WTC11 (cell line): ENCODE measurements around the gene GART. TPM values are rescaled to one million over a fixed set of nuclear protein-coding genes. Genes with fewer than 3 reads are reported as not detected.

ENCODE experiments used
- ATAC-seq: fragments of 200-7000 bp; cut with Tn5 transposase; 2 replicates; pipeline ENCODE4 v1.10.0; 2021; ENCODE audit warnings: mild to moderate bottlenecking, moderate library complexity
- CTCF ChIA-PET: fragments of 300-600 bp; sonication (Branson Sonifier 250); formaldehyde crosslinking; loops from one replicate; lab custom pipeline; 2021; ENCODE audit warnings: antibody characterized with exemption; lab: Charles Lee
- POLR2A ChIA-PET: fragments of 350-600 bp; sonication (Branson Sonifier 250); formaldehyde crosslinking; loops from one replicate; lab custom pipeline; 2021; ENCODE audit warnings: antibody characterized with exemption; lab: Charles Lee
- DNase-seq: peaks from one replicate; pipeline ENCODE4 v3.0.0; 2021; ENCODE audit warnings: low spot score
- H3K27ac Mint-ChIP-seq: 2 replicates; pipeline ENCODE4 v1.8.0; 2021; ENCODE audit warnings: mixed read lengths
- H3K27me3 Mint-ChIP-seq: 2 replicates; pipeline ENCODE4 v1.8.0; 2021; ENCODE audit warnings: low read depth, mild to moderate bottlenecking, moderate library complexity, mixed read lengths
- H3K36me3 Mint-ChIP-seq: 2 replicates; pipeline ENCODE4 v1.8.0; 2021; ENCODE audit warnings: mixed read lengths
- H3K4me1 Mint-ChIP-seq: 2 replicates; pipeline ENCODE4 v1.8.0; 2022; ENCODE audit warnings: mixed read lengths
- H3K4me3 Mint-ChIP-seq: 2 replicates; pipeline ENCODE4 v1.8.0; 2021; ENCODE audit warnings: mild to moderate bottlenecking, moderate library complexity, mixed read lengths
- H3K9me3 Mint-ChIP-seq: 2 replicates; pipeline ENCODE4 v1.8.0; 2021; ENCODE audit warnings: mixed read lengths
- AFF4 ChIP-seq: sonication (generic); formaldehyde crosslinking; IDR thresholded peaks from 2 replicates; pipeline ENCODE4 v1.8.1; 2023; ENCODE audit warnings: mild to moderate bottlenecking, missing genetic modification reagents, borderline replicate concordance
- ATF1 ChIP-seq: sonication (generic); formaldehyde crosslinking; IDR thresholded peaks from 2 replicates; pipeline ENCODE4 v1.8.1; 2023; ENCODE audit warnings: mild to moderate bottlenecking, moderate library complexity, missing genetic modification reagents
- E2F1 ChIP-seq: sonication (generic); formaldehyde crosslinking; IDR thresholded peaks from 2 replicates; pipeline ENCODE4 v1.8.0; 2022; ENCODE audit warnings: mild to moderate bottlenecking, missing genetic modification reagents
- ESRRA ChIP-seq: sonication (generic); formaldehyde crosslinking; IDR thresholded peaks from 2 replicates; pipeline ENCODE4 v1.8.1; 2022; ENCODE audit warnings: mild to moderate bottlenecking, missing genetic modification reagents, borderline replicate concordance
- JUN ChIP-seq: sonication (generic); formaldehyde crosslinking; IDR thresholded peaks from 2 replicates; pipeline ENCODE4 v1.8.0; 2023; ENCODE audit warnings: mild to moderate bottlenecking, missing genetic modification reagents
- MAX ChIP-seq: sonication (generic); formaldehyde crosslinking; IDR thresholded peaks from 2 replicates; pipeline ENCODE4 v1.8.0; 2022; ENCODE audit warnings: mild to moderate bottlenecking, missing genetic modification reagents
- MYBL2 ChIP-seq: sonication (generic); formaldehyde crosslinking; IDR thresholded peaks from 2 replicates; pipeline ENCODE4 v1.8.1; 2023; ENCODE audit warnings: mild to moderate bottlenecking, moderate library complexity, missing genetic modification reagents
- NR2C2 ChIP-seq: sonication (generic); formaldehyde crosslinking; IDR thresholded peaks from 2 replicates; pipeline ENCODE4 v1.8.0; 2022; ENCODE audit warnings: mild to moderate bottlenecking, missing genetic modification reagents
- USF1 ChIP-seq: sonication (generic); formaldehyde crosslinking; IDR thresholded peaks from 2 replicates; pipeline ENCODE4 v1.8.0; 2022; ENCODE audit warnings: mild to moderate bottlenecking, missing genetic modification reagents
- ZBTB21 ChIP-seq: sonication (generic); formaldehyde crosslinking; IDR thresholded peaks from 2 replicates; pipeline ENCODE4 v1.8.1; 2023; ENCODE audit warnings: mild to moderate bottlenecking, missing genetic modification reagents, borderline replicate concordance
- ZNF396 ChIP-seq: fragments of 250-450 bp; sonication (Bioruptor Pico); IDR thresholded peaks from 2 replicates; pipeline ENCODE4 v1.8.0; 2021; ENCODE audit warnings: mild to moderate bottlenecking, moderate library complexity, borderline replicate concordance
- ZNF532 ChIP-seq: fragments of 250-450 bp; sonication (Bioruptor Pico); IDR thresholded peaks from 2 replicates; pipeline ENCODE4 v1.9.0; 2021; ENCODE audit warnings: mild to moderate bottlenecking, borderline replicate concordance
- total RNA-seq: library from RNA; stranded (reverse); gene quantifications from 3 replicates; pipeline ENCODE4 v1.2.3, GENCODE V29; 2021
- TF ChIP-seq, protein P1 (sequence below): sonication (generic); formaldehyde crosslinking; IDR thresholded peaks from 2 replicates; pipeline ENCODE4 v1.8.0; 2023; ENCODE audit warnings: mild to moderate bottlenecking, missing genetic modification reagents
- TF ChIP-seq, protein P2 (sequence below): sonication (generic); formaldehyde crosslinking; IDR thresholded peaks from 2 replicates; pipeline ENCODE4 v1.8.1; 2023; ENCODE audit warnings: mild to moderate bottlenecking, missing genetic modification reagents
- TF ChIP-seq, protein P3 (sequence below): sonication (generic); formaldehyde crosslinking; IDR thresholded peaks from 2 replicates; pipeline ENCODE4 v1.8.1; 2023; ENCODE audit warnings: mild to moderate bottlenecking, missing genetic modification reagents
- TF ChIP-seq, protein P4 (sequence below): sonication (generic); formaldehyde crosslinking; conservative IDR thresholded peaks from 2 replicates; pipeline ENCODE4 v1.8.1; 2022; ENCODE audit warnings: mild to moderate bottlenecking, missing genetic modification reagents

GART gene
- total RNA-seq, 1 experiment from 2014 or later, result 223 TPM

DNA sequence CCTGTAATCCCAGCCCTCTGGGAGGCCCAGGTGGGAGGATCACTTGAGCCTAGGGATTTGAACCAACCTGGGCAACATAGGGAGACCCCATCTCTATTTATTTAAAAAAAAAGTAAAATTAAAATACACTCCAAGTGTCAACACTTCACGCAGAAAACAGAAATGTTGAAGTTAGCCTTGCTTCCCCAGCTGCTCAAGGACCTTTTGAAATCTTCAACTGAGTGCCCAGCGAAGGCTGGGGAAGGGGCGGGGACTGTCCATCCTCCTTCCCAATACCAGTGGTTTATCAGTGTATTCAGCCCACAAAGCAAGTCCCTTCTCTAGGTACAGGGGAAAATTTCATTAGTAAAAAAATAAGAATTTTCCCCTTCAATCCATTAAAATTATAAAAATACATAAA lies 48.2 kb downstream of the GART start:
- POLR2A ChIA-PET, result no interaction called here
- ATAC-seq, result no peak
- Mint-ChIP-seq H3K9me3 (no peaks in the 10 kb centered on the region), H3K4me1 (peaks cover 24% of the 10 kb centered on the region), H3K4me3 (no peak overlapping the region; the same call in 1 of the 2 replicates), H3K27ac (no peak overlapping the region), H3K36me3 (peaks cover 6% of the 10 kb centered on the region), H3K27me3 (peaks cover 3% of the 10 kb centered on the region; the same call in 1 of the 2 replicates)
- CTCF ChIA-PET, result no interaction called here
- TF ChIP-seq, protein P1, sequence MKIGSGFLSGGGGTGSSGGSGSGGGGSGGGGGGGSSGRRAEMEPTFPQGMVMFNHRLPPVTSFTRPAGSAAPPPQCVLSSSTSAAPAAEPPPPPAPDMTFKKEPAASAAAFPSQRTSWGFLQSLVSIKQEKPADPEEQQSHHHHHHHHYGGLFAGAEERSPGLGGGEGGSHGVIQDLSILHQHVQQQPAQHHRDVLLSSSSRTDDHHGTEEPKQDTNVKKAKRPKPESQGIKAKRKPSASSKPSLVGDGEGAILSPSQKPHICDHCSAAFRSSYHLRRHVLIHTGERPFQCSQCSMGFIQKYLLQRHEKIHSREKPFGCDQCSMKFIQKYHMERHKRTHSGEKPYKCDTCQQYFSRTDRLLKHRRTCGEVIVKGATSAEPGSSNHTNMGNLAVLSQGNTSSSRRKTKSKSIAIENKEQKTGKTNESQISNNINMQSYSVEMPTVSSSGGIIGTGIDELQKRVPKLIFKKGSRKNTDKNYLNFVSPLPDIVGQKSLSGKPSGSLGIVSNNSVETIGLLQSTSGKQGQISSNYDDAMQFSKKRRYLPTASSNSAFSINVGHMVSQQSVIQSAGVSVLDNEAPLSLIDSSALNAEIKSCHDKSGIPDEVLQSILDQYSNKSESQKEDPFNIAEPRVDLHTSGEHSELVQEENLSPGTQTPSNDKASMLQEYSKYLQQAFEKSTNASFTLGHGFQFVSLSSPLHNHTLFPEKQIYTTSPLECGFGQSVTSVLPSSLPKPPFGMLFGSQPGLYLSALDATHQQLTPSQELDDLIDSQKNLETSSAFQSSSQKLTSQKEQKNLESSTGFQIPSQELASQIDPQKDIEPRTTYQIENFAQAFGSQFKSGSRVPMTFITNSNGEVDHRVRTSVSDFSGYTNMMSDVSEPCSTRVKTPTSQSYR, result no peak
- TF ChIP-seq MAX (CRISPR knock-in tag) (no peak), JUN (CRISPR knock-in tag) (no peak), ATF1 (no peak), USF1 (CRISPR knock-in tag) (no peak), ZBTB21 (CRISPR knock-in tag) (no peak)
- TF ChIP-seq, protein P2, sequence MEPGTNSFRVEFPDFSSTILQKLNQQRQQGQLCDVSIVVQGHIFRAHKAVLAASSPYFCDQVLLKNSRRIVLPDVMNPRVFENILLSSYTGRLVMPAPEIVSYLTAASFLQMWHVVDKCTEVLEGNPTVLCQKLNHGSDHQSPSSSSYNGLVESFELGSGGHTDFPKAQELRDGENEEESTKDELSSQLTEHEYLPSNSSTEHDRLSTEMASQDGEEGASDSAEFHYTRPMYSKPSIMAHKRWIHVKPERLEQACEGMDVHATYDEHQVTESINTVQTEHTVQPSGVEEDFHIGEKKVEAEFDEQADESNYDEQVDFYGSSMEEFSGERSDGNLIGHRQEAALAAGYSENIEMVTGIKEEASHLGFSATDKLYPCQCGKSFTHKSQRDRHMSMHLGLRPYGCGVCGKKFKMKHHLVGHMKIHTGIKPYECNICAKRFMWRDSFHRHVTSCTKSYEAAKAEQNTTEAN, result no peak
- TF ChIP-seq, protein P3, sequence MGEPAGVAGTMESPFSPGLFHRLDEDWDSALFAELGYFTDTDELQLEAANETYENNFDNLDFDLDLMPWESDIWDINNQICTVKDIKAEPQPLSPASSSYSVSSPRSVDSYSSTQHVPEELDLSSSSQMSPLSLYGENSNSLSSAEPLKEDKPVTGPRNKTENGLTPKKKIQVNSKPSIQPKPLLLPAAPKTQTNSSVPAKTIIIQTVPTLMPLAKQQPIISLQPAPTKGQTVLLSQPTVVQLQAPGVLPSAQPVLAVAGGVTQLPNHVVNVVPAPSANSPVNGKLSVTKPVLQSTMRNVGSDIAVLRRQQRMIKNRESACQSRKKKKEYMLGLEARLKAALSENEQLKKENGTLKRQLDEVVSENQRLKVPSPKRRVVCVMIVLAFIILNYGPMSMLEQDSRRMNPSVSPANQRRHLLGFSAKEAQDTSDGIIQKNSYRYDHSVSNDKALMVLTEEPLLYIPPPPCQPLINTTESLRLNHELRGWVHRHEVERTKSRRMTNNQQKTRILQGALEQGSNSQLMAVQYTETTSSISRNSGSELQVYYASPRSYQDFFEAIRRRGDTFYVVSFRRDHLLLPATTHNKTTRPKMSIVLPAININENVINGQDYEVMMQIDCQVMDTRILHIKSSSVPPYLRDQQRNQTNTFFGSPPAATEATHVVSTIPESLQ (CRISPR knock-in tag), result no peak
- no peak for DNase-seq

DNA sequence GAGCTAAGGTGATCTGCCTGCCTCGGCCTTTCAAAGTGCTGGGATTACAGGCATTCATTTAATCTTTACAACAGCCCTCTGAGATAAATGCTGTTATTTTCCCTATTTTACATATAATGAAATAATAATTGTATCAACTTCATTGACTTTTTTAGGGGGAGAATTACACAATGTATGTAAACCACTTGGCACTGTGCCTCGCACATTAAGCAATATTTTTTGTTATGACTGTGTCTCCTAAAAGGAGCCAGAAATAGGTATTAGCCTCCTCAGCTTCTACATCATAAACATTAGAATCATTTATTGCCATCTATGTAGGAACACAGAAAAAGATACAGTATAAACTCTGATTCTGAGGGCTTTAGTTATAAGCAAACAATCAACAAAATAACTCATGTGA lies 49.3 kb downstream of the GART start:
- H3K4me3 Mint-ChIP-seq, result peak overlapping the region; percentile 90
- ChIA-PET POLR2A (interaction anchor here (0.7 kb wide), 1 partner anchor 33 kb away, joined by 4 read pairs; no protein-coding TSS in a partner anchor), CTCF (no interaction called here)
- H3K9me3 Mint-ChIP-seq, result no peaks in the 10 kb centered on the region
- H3K36me3 Mint-ChIP-seq, result peaks cover 12% of the 10 kb centered on the region
- ATAC-seq (no peak), DNase-seq (no peak)
- H3K27me3 Mint-ChIP-seq, result peaks cover 3% of the 10 kb centered on the region; the same call in 1 of the 2 replicates
- peaks cover 24% of the 10 kb centered on the region for H3K4me1 Mint-ChIP-seq
- no peak overlapping the region for H3K27ac Mint-ChIP-seq
- TF ChIP-seq, protein P4, sequence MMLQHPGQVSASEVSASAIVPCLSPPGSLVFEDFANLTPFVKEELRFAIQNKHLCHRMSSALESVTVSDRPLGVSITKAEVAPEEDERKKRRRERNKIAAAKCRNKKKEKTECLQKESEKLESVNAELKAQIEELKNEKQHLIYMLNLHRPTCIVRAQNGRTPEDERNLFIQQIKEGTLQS (CRISPR knock-in tag), result no peak
- TF ChIP-seq ZNF532 (CRISPR knock-in tag), result no peak
- TF ChIP-seq E2F1, result no peak
- no peak for TF ChIP-seq AFF4
- no peak for TF ChIP-seq NR2C2 (CRISPR knock-in tag)
- TF ChIP-seq MYBL2 (CRISPR knock-in tag), result no peak
- TF ChIP-seq ZNF396 (CRISPR knock-in tag), result no peak
- TF ChIP-seq ESRRA (CRISPR knock-in tag), result no peak
